ENCODE data around the gene HOXD3. TPM values are rescaled to one million over a fixed set of nuclear protein-coding genes. Genes with fewer than 3 reads are reported as not detected.

The HOXD3 gene
- total RNA-seq, 1 donor from 2014 or later = not detected

- no peak for DNase-seq
- Histone ChIP-seq H3K9me3 (replicated peaks) (no peaks in the 10 kb centered on the region), H3K27ac (replicated peaks) (peak overlapping the region; percentile 30), H3K4me1 (peaks cover 21% of the 10 kb centered on the region), H3K27me3 (ENCODE audit: low read depth) (peaks cover 100% of the 10 kb centered on the region), H3K4me3 (peak overlapping the region; percentile 55), H3K36me3 (no peaks in the 10 kb centered on the region)
- no peak for TF ChIP-seq CTCF (IDR thresholded peaks at IDR 0.05; ENCODE audit: borderline replicate concordance)
- intact Hi-C loops (cut with micrococcal nuclease) = no loop called here
Measured at GRCh38 chr2:176178038-176178756, 21.1 kb downstream of the HOXD3 start.

GRCh38 chr2:176178757-176179295 is 21.7 kb downstream of the HOXD3 start:
- H3K4me3 ChIP-seq = peak overlapping the region; percentile 55
- intact Hi-C loops (cut with micrococcal nuclease) = no loop called here
- no peaks in the 10 kb centered on the region for H3K9me3 ChIP-seq (replicated peaks)
- no peak overlapping the region for H3K27ac ChIP-seq (replicated peaks)
- no peaks in the 10 kb centered on the region for H3K36me3 ChIP-seq
- peaks cover 21% of the 10 kb centered on the region for H3K4me1 ChIP-seq
- DNase-seq = no peak
- peaks cover 100% of the 10 kb centered on the region for H3K27me3 ChIP-seq (ENCODE audit: low read depth)
- no peak for TF ChIP-seq CTCF (IDR thresholded peaks at IDR 0.05; ENCODE audit: borderline replicate concordance)

DNA sequence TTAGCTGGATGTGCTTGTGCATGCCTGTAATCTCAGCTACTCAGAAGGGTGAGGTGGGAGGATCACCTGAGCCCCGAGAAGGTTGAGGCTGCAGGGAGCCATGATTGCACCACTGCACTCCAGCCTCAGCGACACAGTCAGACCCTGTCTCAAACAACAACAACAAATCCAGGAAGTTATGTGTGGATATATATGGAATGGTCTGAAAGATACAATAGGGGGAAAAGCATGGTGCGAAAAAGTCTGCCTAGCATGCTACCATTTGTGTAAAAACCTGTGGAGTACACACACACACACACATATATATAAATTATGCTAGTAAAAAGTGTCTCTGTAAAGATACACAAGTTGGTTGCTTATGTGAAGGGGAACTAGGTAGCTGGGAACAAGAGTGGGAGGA is 24.4 kb downstream of the HOXD3 start:
- Histone ChIP-seq H3K4me3 (no peak overlapping the region), H3K27ac (replicated peaks) (no peak overlapping the region), H3K36me3 (no peaks in the 10 kb centered on the region), H3K27me3 (ENCODE audit: low read depth) (peaks cover 100% of the 10 kb centered on the region), H3K4me1 (peaks cover 12% of the 10 kb centered on the region), H3K9me3 (replicated peaks) (no peaks in the 10 kb centered on the region)
- intact Hi-C loops (cut with micrococcal nuclease) = no loop called here
- DNase-seq = no peak
- TF ChIP-seq CTCF (IDR thresholded peaks at IDR 0.05; ENCODE audit: borderline replicate concordance) = no peak

GRCh38 chr2:176182671-176183070 is 25.6 kb downstream of the HOXD3 start:
- Histone ChIP-seq H3K27me3 (ENCODE audit: low read depth) (peaks cover 100% of the 10 kb centered on the region), H3K4me1 (peaks cover 17% of the 10 kb centered on the region), H3K36me3 (no peaks in the 10 kb centered on the region), H3K4me3 (no peak overlapping the region), H3K27ac (replicated peaks) (no peak overlapping the region), H3K9me3 (replicated peaks) (no peaks in the 10 kb centered on the region)
- no peak for TF ChIP-seq CTCF (IDR thresholded peaks at IDR 0.05; ENCODE audit: borderline replicate concordance)
- intact Hi-C loops (cut with micrococcal nuclease) = no loop called here
- DNase-seq = no peak

GRCh38 chr2:176184749-176185148 is 27.6 kb downstream of the HOXD3 start:
- peaks cover 100% of the 10 kb centered on the region for H3K27me3 ChIP-seq (ENCODE audit: low read depth)
- no peak for DNase-seq
- no peaks in the 10 kb centered on the region for H3K36me3 ChIP-seq
- no peak for TF ChIP-seq CTCF (IDR thresholded peaks at IDR 0.05; ENCODE audit: borderline replicate concordance)
- H3K4me1 ChIP-seq = peaks cover 26% of the 10 kb centered on the region
- H3K27ac ChIP-seq (replicated peaks) = no peak overlapping the region
- intact Hi-C loops (cut with micrococcal nuclease) = no loop called here
- H3K9me3 ChIP-seq (replicated peaks) = no peaks in the 10 kb centered on the region
- H3K4me3 ChIP-seq = no peak overlapping the region

Measured in left ventricle myocardium inferior (tissue), 1 donor.